BE2C (cell line): ENCODE measurements around the gene IFT80.

Experiments used
- DNase-seq: peaks from one replicate; pipeline ENCODE4 v3.0.0-alpha.2; 2020
- H3K27me3 ChIP-seq: fragments of 250-450 bp; sonication (Bioruptor Pico); 2 replicates; pipeline ENCODE4 v1.5.1; 2020; ENCODE audit warnings: mild to moderate bottlenecking
- H3K36me3 ChIP-seq: fragments of 250-450 bp; sonication (Bioruptor Pico); 2 replicates; pipeline ENCODE4 v1.5.1; 2020; ENCODE audit warnings: mild to moderate bottlenecking
- H3K4me1 ChIP-seq: fragments of 250-450 bp; sonication (Bioruptor Pico); 2 replicates; pipeline ENCODE4 v1.5.1; 2020
- H3K4me3 ChIP-seq: 2 replicates; pipeline ENCODE4 v1.5.1; 2011; ENCODE audit warnings: low read depth, low read length
- H3K9me3 ChIP-seq: fragments of 250-450 bp; sonication (Bioruptor Pico); 2 replicates; pipeline ENCODE4 v1.5.1; 2020
- CTCF ChIP-seq: IDR thresholded peaks from 2 replicates; pipeline ENCODE4 v1.5.1; 2012; ENCODE audit warnings: mild to moderate bottlenecking, low read depth, low read length

The IFT80 gene

GRCh38 chr3:160232014-160232413, 167.0 kb downstream of the IFT80 start:
- peaks cover 17% of the 10 kb centered on the region for H3K27me3 ChIP-seq
- H3K36me3 ChIP-seq = no peaks in the 10 kb centered on the region
- H3K4me3 ChIP-seq = no peak overlapping the region
- TF ChIP-seq CTCF = no peak
- H3K9me3 ChIP-seq = no peaks in the 10 kb centered on the region
- DNase-seq = no peak
- H3K4me1 ChIP-seq = no peaks in the 10 kb centered on the region

GRCh38 chr3:160227419-160227818, 171.6 kb downstream of the IFT80 start:
- H3K27me3 ChIP-seq = peaks cover 50% of the 10 kb centered on the region
- H3K4me3 ChIP-seq = no peak overlapping the region
- H3K4me1 ChIP-seq = no peaks in the 10 kb centered on the region
- no peaks in the 10 kb centered on the region for H3K9me3 ChIP-seq
- DNase-seq = no peak
- H3K36me3 ChIP-seq = no peaks in the 10 kb centered on the region
- TF ChIP-seq CTCF = no peak

- Histone ChIP-seq H3K27me3 (peaks cover 50% of the 10 kb centered on the region), H3K36me3 (no peaks in the 10 kb centered on the region), H3K4me1 (no peaks in the 10 kb centered on the region), H3K9me3 (no peaks in the 10 kb centered on the region), H3K4me3 (peak overlapping the region; percentile 57)
- DNase-seq = peak; percentile 21
- TF ChIP-seq CTCF = no peak
Observed at GRCh38 chr3:160226026-160226907, 172.8 kb downstream of the IFT80 start.

- peak; percentile 83 for DNase-seq
- peak within 1 kb of the TSS; percentile 57 for H3K4me3 ChIP-seq
- TF ChIP-seq CTCF = no peak
- H3K4me1 ChIP-seq = no peaks in the 10 kb centered on the region
- H3K9me3 ChIP-seq = no peaks in the 10 kb centered on the region
- no peaks in the 10 kb centered on the region for H3K36me3 ChIP-seq
- peaks cover 50% of the 10 kb centered on the region for H3K27me3 ChIP-seq
Observed at GRCh38 chr3:160225176-160226025, 173.6 kb downstream of the IFT80 start, which contains the start of gene C3orf80. Gene C3orf80 (plus strand): TSS chr3:160225422. CDS start chr3:160225636, 214 bp downstream.

GRCh38 chr3:160224811-160225175, 174.2 kb downstream of the IFT80 start:
- Histone ChIP-seq H3K4me3 (peak overlapping the region; percentile 57), H3K4me1 (no peaks in the 10 kb centered on the region), H3K9me3 (no peaks in the 10 kb centered on the region), H3K27me3 (peaks cover 50% of the 10 kb centered on the region), H3K36me3 (no peaks in the 10 kb centered on the region)
- no peak for DNase-seq
- TF ChIP-seq CTCF = no peak

DNA sequence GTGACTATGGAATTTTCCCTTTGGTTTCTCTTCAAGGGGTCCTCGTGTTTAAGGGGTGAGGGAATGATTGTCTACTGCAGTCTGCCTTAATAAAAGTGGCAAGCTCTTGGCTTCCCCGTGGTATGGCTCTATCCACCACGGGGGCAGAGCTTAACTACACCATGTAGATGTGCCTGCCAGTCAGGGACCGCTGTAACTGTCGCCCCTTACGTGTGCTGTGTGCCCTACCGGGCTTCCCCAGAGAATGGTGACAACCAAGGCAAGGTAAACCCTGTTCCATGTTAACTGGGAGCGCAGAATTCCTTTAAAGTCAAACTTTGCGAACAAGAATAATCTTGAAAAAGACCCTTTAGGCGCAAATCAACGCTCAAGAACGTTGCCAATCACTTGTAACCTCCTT, 174.8 kb downstream of the IFT80 start:
- no peaks in the 10 kb centered on the region for H3K4me1 ChIP-seq
- no peaks in the 10 kb centered on the region for H3K9me3 ChIP-seq
- H3K36me3 ChIP-seq = no peaks in the 10 kb centered on the region
- TF ChIP-seq CTCF = no peak
- peaks cover 50% of the 10 kb centered on the region for H3K27me3 ChIP-seq
- no peak overlapping the region for H3K4me3 ChIP-seq
- DNase-seq = no peak
